ENCODE measurements around the gene LMBRD2.

DNA sequence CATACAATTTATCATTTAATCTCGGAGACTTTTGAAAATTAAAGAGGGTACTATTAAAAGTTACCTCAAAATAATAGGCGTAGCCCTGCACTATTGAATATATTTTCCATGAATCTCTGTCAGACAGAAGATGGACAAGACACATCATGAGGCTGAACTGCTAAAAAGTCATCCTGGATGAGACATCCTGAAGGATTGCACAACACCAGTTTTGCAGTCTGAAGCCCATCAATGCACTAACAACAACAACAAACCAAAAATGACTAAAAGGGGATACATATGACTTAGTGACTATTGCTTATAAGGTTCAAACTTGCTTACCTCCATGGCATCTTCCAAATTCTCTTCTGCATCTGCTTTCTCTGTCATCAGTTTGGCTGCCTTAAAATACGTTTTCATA is 15.7 kb downstream of the LMBRD2 start:
- TF ChIP-seq, protein P1, sequence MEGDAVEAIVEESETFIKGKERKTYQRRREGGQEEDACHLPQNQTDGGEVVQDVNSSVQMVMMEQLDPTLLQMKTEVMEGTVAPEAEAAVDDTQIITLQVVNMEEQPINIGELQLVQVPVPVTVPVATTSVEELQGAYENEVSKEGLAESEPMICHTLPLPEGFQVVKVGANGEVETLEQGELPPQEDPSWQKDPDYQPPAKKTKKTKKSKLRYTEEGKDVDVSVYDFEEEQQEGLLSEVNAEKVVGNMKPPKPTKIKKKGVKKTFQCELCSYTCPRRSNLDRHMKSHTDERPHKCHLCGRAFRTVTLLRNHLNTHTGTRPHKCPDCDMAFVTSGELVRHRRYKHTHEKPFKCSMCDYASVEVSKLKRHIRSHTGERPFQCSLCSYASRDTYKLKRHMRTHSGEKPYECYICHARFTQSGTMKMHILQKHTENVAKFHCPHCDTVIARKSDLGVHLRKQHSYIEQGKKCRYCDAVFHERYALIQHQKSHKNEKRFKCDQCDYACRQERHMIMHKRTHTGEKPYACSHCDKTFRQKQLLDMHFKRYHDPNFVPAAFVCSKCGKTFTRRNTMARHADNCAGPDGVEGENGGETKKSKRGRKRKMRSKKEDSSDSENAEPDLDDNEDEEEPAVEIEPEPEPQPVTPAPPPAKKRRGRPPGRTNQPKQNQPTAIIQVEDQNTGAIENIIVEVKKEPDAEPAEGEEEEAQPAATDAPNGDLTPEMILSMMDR (IDR thresholded peaks at IDR 0.05): no peak
- TF ChIP-seq POLR2AphosphoS5 (IDR thresholded peaks at IDR 0.05) (no peak), POLR2A (IDR thresholded peaks at IDR 0.05) (no peak), EP300 (IDR thresholded peaks at IDR 0.05; ENCODE audit: low read depth) (no peak)
